Aorta (tissue), 5 donors: Measurements from ENCODE around the gene NEIL1. TPM values are rescaled to one million over a fixed set of nuclear protein-coding genes. Genes with fewer than 3 reads are reported as not detected.
"Not testable (repeated sequence)": the region's sequence is repeated elsewhere in the genome, so short reads cannot be mapped to it uniquely, and the experiment has no call there.

Experiments used
- ATAC-seq: fragments of 200-7000 bp; cut with Tn5 transposase; one replicate; pipeline ENCODE4 v1.9.1; 2022; ENCODE audit warnings: moderate library complexity; ENCODE audit not compliant: low FRiP score
- DNase-seq, 2 donors: peaks; one replicate each; pipeline ENCODE4 v3.0.0-alpha.2; 2020
- H3K27ac ChIP-seq, 2 donors: one replicate each; pipeline ENCODE4 v1.5.1; 2013; ENCODE audit warnings: low read length in 2 of 2, mild to moderate bottlenecking in 2 of 2, moderate library complexity in 2 of 2, control low read depth in 1 of 2, inconsistent platforms in 1 of 2, low read depth in 1 of 2
- H3K27me3 ChIP-seq, 2 donors: one replicate each; pipeline ENCODE4 v1.6.1; 2013; ENCODE audit warnings: control low read depth in 1 of 2, low read length in 1 of 2, mild to moderate bottlenecking in 1 of 2, moderate library complexity in 1 of 2; ENCODE audit not compliant: insufficient read depth in 2 of 2, control insufficient read depth in 1 of 2
- H3K36me3 ChIP-seq, 2 donors: one replicate each; pipeline ENCODE4 v1.6.1; 2013; ENCODE audit warnings: control low read depth in 1 of 2, low read length in 1 of 2, mild to moderate bottlenecking in 1 of 2; ENCODE audit not compliant: insufficient read depth in 2 of 2, control insufficient read depth in 1 of 2
- H3K4me1 ChIP-seq, 2 donors: one replicate each; pipeline ENCODE4 v1.6.1; 2013; ENCODE audit warnings: low read length in 2 of 2, control low read depth in 1 of 2, mild to moderate bottlenecking in 1 of 2, moderate library complexity in 1 of 2; ENCODE audit not compliant: insufficient read depth in 2 of 2, control insufficient read depth in 1 of 2
- H3K4me3 ChIP-seq, 2 donors: one replicate each; pipeline ENCODE4 v1.5.1; 2013; ENCODE audit warnings: low read length in 2 of 2, control low read depth in 1 of 2, mild to moderate bottlenecking in 1 of 2
- H3K9me3 ChIP-seq: one replicate; pipeline ENCODE4 v1.6.1; 2013; ENCODE audit warnings: mild to moderate bottlenecking, low read length; ENCODE audit not compliant: control insufficient read depth
- WGBS, 2 donors: extraction: QIAGEN DNeasy Blood & Tissue Kit; methylation state at CpG; one replicate each; pipeline ENCODE4 v1.1.7; 2013; 5-methylcytosine and 5-hydroxymethylcytosine counted together
- intact Hi-C, 2 donors: fragments of 100-400 bp; cut with DNase I; formaldehyde crosslinking; loops; one replicate each; pipeline versions ENCODE4 v1.14.2 to v1.15.0; 2022
- polyA plus RNA-seq, 2 donors: library from polyadenylated mRNA; stranded (reverse); fragments of 200-250 nt; gene quantifications; one replicate each; pipeline ENCODE4 v1.2.3, GENCODE V29; 2013
- total RNA-seq, 2 donors: library from RNA; stranded (reverse); fragmentation: NEBNext Ultra II Directional; extraction: Animal tissue kit (Norgen Biotek cat#: 25700); gene quantifications; one replicate each; pipeline ENCODE4 v1.2.1, GENCODE V29; 2021
- donor health status: healthy with polysubstance abuse.
- donor health status: Bipolar disorder and iron deficiency.
- donor health status: DM: no; HTN: no; CAD: no.
- donor health status: DM: no; HTN: no; CAD: no.
- donor health status: DM: yes; HTN: yes; CAD: no.

Gene NEIL1
- total and polyA plus RNA-seq, 4 donors = 7.9 to 80.4 (median 30.5) TPM

DNA sequence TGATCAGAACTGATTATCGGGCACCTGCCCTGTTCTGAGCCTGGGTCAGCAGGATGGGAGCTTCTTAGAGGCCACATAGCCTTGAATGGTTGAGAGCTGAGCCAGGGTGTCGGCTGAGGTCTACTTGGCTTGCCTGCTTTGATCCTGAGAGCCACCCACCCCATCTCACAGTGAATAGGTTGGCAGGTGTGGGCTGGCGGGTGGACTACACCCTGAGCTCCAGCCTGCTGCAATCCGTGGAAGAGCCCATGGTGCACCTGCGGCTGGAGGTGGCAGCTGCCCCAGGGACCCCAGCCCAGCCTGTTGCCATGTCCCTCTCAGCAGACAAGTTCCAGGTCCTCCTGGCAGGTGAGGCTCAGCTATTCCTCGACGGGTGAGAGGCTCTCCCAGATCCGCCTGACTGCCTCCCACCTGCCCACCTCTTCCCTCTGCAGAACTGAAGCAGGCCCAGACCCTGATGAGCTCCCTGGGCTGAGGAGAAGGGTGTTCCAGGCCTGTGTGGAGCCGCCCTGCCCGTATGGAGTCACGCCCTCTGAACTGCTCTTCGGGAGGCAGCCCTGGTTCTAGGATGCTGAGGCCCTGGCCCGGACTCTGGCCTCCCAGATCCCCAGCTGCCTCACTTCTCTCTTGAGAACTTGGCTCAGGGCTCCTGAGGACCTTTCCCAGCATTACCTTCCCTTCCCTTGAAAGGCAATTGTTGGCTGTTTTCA, 7.2 kb upstream of the NEIL1 start:
- Histone ChIP-seq H3K36me3 (no peaks in the 10 kb centered on the region), H3K4me1 (peaks cover 0 to 2% of the 10 kb centered on the region in 2 donors), H3K9me3 (no peaks in the 10 kb centered on the region), H3K27me3 (no peaks in the 10 kb centered on the region), H3K27ac (no peak overlapping the region), H3K4me3 (no peak overlapping the region)
- 89 to 91% methylated on average over 13 of the region's 13 CpGs for WGBS, 2 donors
- intact Hi-C loops = no loop called here
- DNase-seq (peak in 1 of 2 donors; percentile 72), ATAC-seq (no peak)

DNA sequence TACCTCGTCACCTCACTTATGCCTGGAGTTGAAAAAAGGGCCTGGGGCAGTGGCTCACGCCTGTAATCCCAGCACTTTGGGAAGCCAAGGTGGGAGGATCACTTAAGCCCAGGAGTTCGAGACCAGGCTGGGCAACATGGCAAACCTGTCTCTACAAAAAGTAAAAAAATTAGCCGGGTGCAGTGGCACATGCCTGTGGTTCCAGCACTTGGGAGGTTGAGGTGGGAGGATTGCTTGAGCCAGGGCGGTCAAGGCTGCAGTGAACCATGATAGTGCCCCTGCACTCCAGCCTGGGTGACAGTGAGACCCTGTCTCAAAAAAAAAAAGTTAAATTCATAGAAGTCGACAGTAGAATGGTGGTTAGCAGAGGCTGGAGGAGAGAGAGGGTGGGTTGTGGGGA, 4.6 kb upstream of the NEIL1 start:
- intact Hi-C loops = no loop called here
- Histone ChIP-seq H3K4me3 (no peak overlapping the region), H3K4me1 (no peaks in the 10 kb centered on the region), H3K27me3 (no peaks in the 10 kb centered on the region), H3K27ac (no peak overlapping the region), H3K9me3 (no peaks in the 10 kb centered on the region), H3K36me3 (no peaks in the 10 kb centered on the region)
- no peak for ATAC-seq
- DNase-seq = peak in 1 of 2 donors; percentile 22
- 85 to 86% methylated on average over 6 of the region's 6 CpGs for WGBS, 2 donors

DNA sequence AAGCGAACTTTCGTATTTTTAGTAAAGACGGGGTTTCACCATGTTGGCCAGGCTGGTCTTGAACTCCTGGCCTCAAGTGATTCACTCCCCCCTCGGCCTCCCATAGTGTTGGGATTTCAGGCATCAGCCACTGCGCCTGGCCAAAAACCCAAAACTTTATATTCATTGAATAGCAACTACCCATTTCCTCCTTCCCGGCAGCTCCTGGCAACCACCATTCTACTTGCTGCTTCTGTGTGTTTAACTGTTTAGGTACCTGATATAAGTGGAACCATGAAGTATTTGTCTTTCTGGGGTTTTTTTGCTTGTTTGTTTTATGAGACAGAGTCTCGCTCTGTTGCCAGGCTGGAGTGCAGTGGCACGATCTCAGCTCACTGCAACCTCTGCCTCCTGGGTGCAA, 2.9 kb upstream of the NEIL1 start:
- intact Hi-C loops, H3K4me1 ChIP-seq, H3K36me3 ChIP-seq, H3K27me3 ChIP-seq, H3K4me3 ChIP-seq, ATAC-seq, H3K27ac ChIP-seq, H3K9me3 ChIP-seq: not testable (repeated sequence)
- peak in 1 of 2 donors; percentile 48 for DNase-seq
- 22 to 31% methylated on average over 8 of the region's 8 CpGs for WGBS, 2 donors

DNA sequence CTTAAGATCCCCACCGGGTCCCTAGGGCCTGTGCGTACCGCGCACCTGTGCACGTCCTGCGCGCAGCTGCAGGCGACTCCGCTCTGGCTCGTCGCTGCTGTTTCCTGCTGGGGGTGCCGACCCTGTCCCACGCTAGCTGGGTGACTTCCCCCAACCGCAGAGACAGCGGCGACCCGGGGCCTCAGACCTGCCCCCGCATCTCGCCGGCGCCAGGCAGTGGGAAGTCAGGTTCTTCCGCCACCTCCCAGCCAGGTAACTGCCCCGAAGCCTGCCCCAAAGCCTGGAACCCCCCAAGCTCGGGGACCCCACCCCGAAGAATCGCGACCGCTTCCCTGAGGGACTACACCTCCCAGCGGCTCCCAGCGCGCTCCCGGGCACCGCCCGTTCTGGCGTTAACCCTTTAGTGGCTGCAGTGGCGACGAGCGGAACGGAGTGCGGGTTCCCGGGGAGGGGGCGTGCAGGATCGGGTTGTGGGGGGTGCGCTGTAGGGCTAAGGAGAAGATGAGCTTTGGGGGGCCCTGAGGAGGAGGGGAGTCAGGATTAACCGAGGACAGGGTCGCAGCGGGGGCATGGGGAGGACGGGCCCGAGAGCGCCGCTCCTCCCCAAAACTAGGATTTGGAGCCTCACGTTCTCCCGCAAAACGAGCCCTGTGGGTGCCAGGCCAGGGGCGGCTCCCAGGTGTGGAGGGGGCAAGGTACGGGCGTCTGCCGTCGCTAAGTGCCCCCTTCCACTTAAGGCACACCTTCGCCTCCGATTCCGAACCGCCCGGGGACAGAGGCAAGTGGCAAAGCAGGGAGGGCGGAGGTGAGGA, 589 bp downstream of the NEIL1 start:
- Histone ChIP-seq H3K4me1 (no peaks in the 10 kb centered on the region), H3K36me3 (no peaks in the 10 kb centered on the region), H3K27me3 (no peaks in the 10 kb centered on the region), H3K4me3 (peak overlapping the region; percentile 67 to 71), H3K9me3 (no peaks in the 10 kb centered on the region), H3K27ac (peak overlapping the region in 1 of 2 donors; percentile 20)
- peak; percentile 78 for ATAC-seq
- DNase-seq = peak; percentile 80 to 89
- intact Hi-C loops = no loop called here
- 0% methylated on average over 63 to 65 of the region's 65 CpGs for WGBS, 2 donors

DNA sequence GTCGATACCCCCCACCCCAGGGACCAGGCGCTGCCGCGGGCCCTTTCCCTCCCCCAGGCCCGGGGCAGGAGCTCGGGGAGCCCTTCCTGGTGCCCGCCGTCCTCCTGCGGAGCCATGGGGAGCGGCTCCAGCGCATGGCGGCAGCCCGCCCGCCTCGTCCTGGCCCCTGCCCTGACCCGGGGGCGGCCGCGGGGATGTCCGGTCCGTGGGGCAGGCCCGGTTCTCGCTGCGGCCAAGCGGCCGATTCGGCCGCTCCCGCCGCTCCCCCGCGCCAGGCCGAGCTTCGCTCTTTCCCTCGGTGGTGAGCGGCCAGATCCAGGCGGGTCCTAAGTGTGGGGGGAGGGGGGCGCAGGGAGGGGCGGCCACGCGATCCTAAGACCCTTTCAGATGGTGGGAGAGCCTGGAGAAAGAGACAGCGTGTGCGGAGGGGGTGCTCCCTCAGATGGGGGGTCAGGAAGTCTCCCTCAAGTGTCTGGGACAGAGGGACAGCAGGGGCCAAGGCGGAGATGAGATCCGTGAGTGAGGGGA, 1.3 kb downstream of the NEIL1 start:
- peak; percentile 65 for ATAC-seq
- intact Hi-C loops = no loop called here
- Histone ChIP-seq H3K9me3 (no peaks in the 10 kb centered on the region), H3K4me1 (no peaks in the 10 kb centered on the region), H3K4me3 (peak overlapping the region; percentile 67 to 71), H3K27me3 (no peaks in the 10 kb centered on the region), H3K36me3 (no peaks in the 10 kb centered on the region), H3K27ac (no peak overlapping the region)
- WGBS, 2 donors = 1% methylated on average over 38 to 45 of the region's 45 CpGs
- DNase-seq = no peak

DNA sequence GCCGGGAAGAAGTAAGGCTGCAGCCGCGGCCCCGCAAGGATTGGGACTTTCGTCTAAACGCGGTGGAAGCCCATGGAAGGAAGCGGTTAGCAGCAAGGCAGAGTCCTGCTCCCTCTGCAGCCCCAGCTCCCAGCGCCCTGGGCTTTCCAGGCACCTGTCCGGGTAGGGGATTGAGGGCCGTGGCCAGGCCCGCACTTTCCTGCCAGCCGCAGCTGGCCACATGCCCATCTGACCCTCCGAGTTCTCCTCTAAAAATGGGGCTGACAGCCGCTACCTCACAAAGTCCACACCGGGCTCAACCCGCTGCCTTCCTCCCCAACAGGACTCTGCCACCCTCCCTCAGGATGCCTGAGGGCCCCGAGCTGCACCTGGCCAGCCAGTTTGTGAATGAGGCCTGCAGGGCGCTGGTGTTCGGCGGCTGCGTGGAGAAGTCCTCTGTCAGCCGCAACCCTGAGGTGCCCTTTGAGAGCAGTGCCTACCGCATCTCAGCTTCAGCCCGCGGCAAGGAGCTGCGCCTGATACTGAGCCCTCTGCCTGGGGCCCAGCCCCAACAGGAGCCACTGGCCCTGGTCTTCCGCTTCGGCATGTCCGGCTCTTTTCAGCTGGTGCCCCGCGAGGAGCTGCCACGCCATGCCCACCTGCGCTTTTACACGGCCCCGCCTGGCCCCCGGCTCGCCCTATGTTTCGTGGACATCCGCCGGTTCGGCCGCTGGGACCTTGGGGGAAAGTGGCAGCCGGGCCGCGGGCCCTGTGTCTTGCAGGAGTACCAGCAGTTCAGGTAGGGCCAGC, 1.9 kb downstream of the NEIL1 start:
- H3K9me3 ChIP-seq = no peaks in the 10 kb centered on the region
- DNase-seq (no peak), ATAC-seq (peak; percentile 38)
- no peaks in the 10 kb centered on the region for H3K4me1 ChIP-seq
- H3K27me3 ChIP-seq = no peaks in the 10 kb centered on the region
- intact Hi-C loops = no loop called here
- no peak overlapping the region for H3K27ac ChIP-seq
- WGBS, 2 donors = 30 to 32% methylated on average over 46 of the region's 46 CpGs
- no peaks in the 10 kb centered on the region for H3K36me3 ChIP-seq
- H3K4me3 ChIP-seq = peak overlapping the region; percentile 67 to 71

DNA sequence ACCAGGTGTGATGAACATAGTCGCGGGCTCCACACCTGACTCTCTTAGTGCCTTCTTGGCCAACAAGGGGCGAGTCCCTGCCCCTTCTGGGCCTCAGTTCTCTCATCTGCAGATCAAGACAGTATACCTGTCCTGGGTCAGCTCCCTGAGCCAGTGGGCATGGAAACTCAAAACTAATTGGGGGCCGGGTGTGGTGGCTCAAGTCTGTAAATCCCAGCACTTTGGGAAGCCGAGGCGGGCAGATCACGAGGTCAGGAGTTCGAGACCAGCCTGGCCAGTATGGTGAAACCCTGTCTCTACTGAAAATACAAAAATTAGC, 2.5 kb downstream of the NEIL1 start:
- WGBS, 2 donors = 87 to 91% methylated on average over 8 of the region's 8 CpGs
- H3K36me3 ChIP-seq, H3K4me3 ChIP-seq, H3K27ac ChIP-seq, H3K27me3 ChIP-seq, H3K4me1 ChIP-seq, intact Hi-C loops, ATAC-seq, H3K9me3 ChIP-seq: not testable (repeated sequence)
- peak in 1 of 2 donors; percentile 38 for DNase-seq

DNA sequence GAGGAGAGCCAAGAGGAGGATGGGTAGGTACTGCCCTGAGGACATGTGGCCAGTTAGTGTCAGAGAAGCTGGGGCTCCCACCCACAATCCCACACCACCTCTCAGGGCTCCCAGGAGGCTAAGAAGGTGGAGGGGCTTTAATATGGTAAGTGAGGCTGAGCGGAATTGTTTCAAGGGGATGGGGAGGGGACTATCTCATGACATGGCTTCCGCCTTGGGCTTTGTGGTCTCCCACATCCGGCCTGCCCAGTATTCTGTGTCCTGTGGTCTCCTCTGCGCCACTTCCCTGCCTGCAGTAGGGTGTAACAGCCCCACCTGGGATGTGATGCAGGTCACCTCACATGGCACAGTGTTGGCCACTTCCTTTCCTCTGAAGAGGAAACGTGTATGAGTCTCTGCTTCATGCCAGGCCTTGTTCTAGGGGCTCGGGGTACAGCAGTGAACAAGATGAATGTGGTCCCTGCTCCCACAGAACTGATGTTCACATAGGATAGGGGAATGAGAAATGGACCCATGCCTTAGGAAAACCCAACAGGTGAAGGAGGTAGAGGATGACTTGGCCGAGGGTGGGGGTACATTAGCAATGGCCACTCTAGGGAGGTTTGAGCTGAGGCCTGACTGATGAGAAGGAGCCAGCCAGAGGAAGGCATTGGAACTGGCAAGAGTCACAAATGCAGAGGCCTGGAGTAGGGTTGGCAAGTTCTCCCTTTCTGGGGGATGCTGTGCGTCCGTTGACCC, 3.2 kb downstream of the NEIL1 start:
- Histone ChIP-seq H3K4me3 (no peak overlapping the region), H3K9me3 (no peaks in the 10 kb centered on the region), H3K27me3 (no peaks in the 10 kb centered on the region), H3K27ac (no peak overlapping the region), H3K36me3 (no peaks in the 10 kb centered on the region), H3K4me1 (no peaks in the 10 kb centered on the region)
- no peak for ATAC-seq
- 84 to 90% methylated on average over 9 of the region's 9 CpGs for WGBS, 2 donors
- DNase-seq = peak in 1 of 2 donors; percentile 67
- intact Hi-C loops = no loop called here
